ENCODE data around the gene ATP1B2.

Gene ATP1B2

GRCh38 chr17:7652388-7653356, 1.9 kb downstream of the ATP1B2 start:
- H3K9ac ChIP-seq (ENCODE audit: low read depth in 1 of 2, low read length in 2 of 2), result no peak overlapping the region
- peaks cover 35 to 41% of the 10 kb centered on the region in 2 donors for H3K27me3 ChIP-seq (ENCODE audit: control insufficient read depth in 1 of 2, insufficient read depth in 2 of 2, low read length in 2 of 2)
- H3K36me3 ChIP-seq (ENCODE audit: control insufficient read depth in 1 of 2, insufficient read depth in 2 of 2, low read length in 2 of 2), result no peaks in the 10 kb centered on the region
- no peaks in the 10 kb centered on the region for H3K9me3 ChIP-seq (ENCODE audit: control insufficient read depth in 1 of 2, low read length in 2 of 2)
- H3K4me1 ChIP-seq (ENCODE audit: control insufficient read depth in 1 of 2, insufficient read depth in 2 of 2, low read length in 2 of 2), result peaks cover 9% of the 10 kb centered on the region in 2 donors
- H3K27ac ChIP-seq (ENCODE audit: low read depth, low read length), result no peak overlapping the region
- H3K4me3 ChIP-seq (ENCODE audit: low read depth in 1 of 2, low read length in 2 of 2), result no peak overlapping the region

- H3K9ac ChIP-seq (ENCODE audit: low read depth in 1 of 2, low read length in 2 of 2), result no peak overlapping the region
- H3K27me3 ChIP-seq (ENCODE audit: control insufficient read depth in 1 of 2, insufficient read depth in 2 of 2, low read length in 2 of 2), result peaks cover 32 to 37% of the 10 kb centered on the region in 2 donors
- no peaks in the 10 kb centered on the region for H3K36me3 ChIP-seq (ENCODE audit: control insufficient read depth in 1 of 2, insufficient read depth in 2 of 2, low read length in 2 of 2)
- H3K9me3 ChIP-seq (ENCODE audit: control insufficient read depth in 1 of 2, low read length in 2 of 2), result no peaks in the 10 kb centered on the region
- H3K4me3 ChIP-seq (ENCODE audit: low read depth in 1 of 2, low read length in 2 of 2), result no peak overlapping the region
- H3K27ac ChIP-seq (ENCODE audit: low read depth, low read length), result no peak overlapping the region
- peaks cover 9% of the 10 kb centered on the region in 2 donors for H3K4me1 ChIP-seq (ENCODE audit: control insufficient read depth in 1 of 2, insufficient read depth in 2 of 2, low read length in 2 of 2)
These were observed 4.3 kb downstream of the ATP1B2 start for GRCh38 chr17:7654832-7655540.

- H3K27ac ChIP-seq (ENCODE audit: low read depth, low read length), result no peak overlapping the region
- peaks cover 29 to 34% of the 10 kb centered on the region in 2 donors for H3K27me3 ChIP-seq (ENCODE audit: control insufficient read depth in 1 of 2, insufficient read depth in 2 of 2, low read length in 2 of 2)
- H3K36me3 ChIP-seq (ENCODE audit: control insufficient read depth in 1 of 2, insufficient read depth in 2 of 2, low read length in 2 of 2), result no peaks in the 10 kb centered on the region
- no peak overlapping the region for H3K4me3 ChIP-seq (ENCODE audit: low read depth in 1 of 2, low read length in 2 of 2)
- H3K9ac ChIP-seq (ENCODE audit: low read depth in 1 of 2, low read length in 2 of 2), result no peak overlapping the region
- H3K9me3 ChIP-seq (ENCODE audit: control insufficient read depth in 1 of 2, low read length in 2 of 2), result no peaks in the 10 kb centered on the region
- H3K4me1 ChIP-seq (ENCODE audit: control insufficient read depth in 1 of 2, insufficient read depth in 2 of 2, low read length in 2 of 2), result peaks cover 5 to 6% of the 10 kb centered on the region in 2 donors
These were observed 4.8 kb downstream of the ATP1B2 start for GRCh38 chr17:7655541-7655840.

GRCh38 chr17:7656958-7657609, 6.4 kb downstream of the ATP1B2 start:
- Histone ChIP-seq H3K27me3 (ENCODE audit: control insufficient read depth in 1 of 2, insufficient read depth in 2 of 2, low read length in 2 of 2) (peaks cover 16 to 21% of the 10 kb centered on the region in 2 donors), H3K27ac (ENCODE audit: low read depth, low read length) (no peak overlapping the region), H3K4me1 (ENCODE audit: control insufficient read depth in 1 of 2, insufficient read depth in 2 of 2, low read length in 2 of 2) (no peaks in the 10 kb centered on the region), H3K4me3 (ENCODE audit: low read depth in 1 of 2, low read length in 2 of 2) (no peak overlapping the region), H3K9ac (ENCODE audit: low read depth in 1 of 2, low read length in 2 of 2) (no peak overlapping the region), H3K9me3 (ENCODE audit: control insufficient read depth in 1 of 2, low read length in 2 of 2) (no peaks in the 10 kb centered on the region), H3K36me3 (ENCODE audit: control insufficient read depth in 1 of 2, insufficient read depth in 2 of 2, low read length in 2 of 2) (no peaks in the 10 kb centered on the region)

- Histone ChIP-seq H3K27ac (ENCODE audit: low read depth, low read length) (no peak overlapping the region), H3K36me3 (ENCODE audit: control insufficient read depth in 1 of 2, insufficient read depth in 2 of 2, low read length in 2 of 2) (peaks cover 6 to 43% of the 10 kb centered on the region in 2 donors), H3K4me3 (ENCODE audit: low read depth in 1 of 2, low read length in 2 of 2) (no peak overlapping the region), H3K9me3 (ENCODE audit: control insufficient read depth in 1 of 2, low read length in 2 of 2) (no peaks in the 10 kb centered on the region), H3K4me1 (ENCODE audit: control insufficient read depth in 1 of 2, insufficient read depth in 2 of 2, low read length in 2 of 2) (no peaks in the 10 kb centered on the region), H3K27me3 (ENCODE audit: control insufficient read depth in 1 of 2, insufficient read depth in 2 of 2, low read length in 2 of 2) (no peaks in the 10 kb centered on the region), H3K9ac (ENCODE audit: low read depth in 1 of 2, low read length in 2 of 2) (no peak overlapping the region)
These were observed 17.1 kb downstream of the ATP1B2 start for GRCh38 chr17:7667656-7668406.

- Histone ChIP-seq H3K27me3 (ENCODE audit: control insufficient read depth in 1 of 2, insufficient read depth in 2 of 2, low read length in 2 of 2) (no peaks in the 10 kb centered on the region), H3K9ac (ENCODE audit: low read depth in 1 of 2, low read length in 2 of 2) (no peak overlapping the region), H3K9me3 (ENCODE audit: control insufficient read depth in 1 of 2, low read length in 2 of 2) (peaks cover 0 to 3% of the 10 kb centered on the region in 2 donors), H3K27ac (ENCODE audit: low read depth, low read length) (no peak overlapping the region), H3K4me3 (ENCODE audit: low read depth in 1 of 2, low read length in 2 of 2) (no peak overlapping the region), H3K4me1 (ENCODE audit: control insufficient read depth in 1 of 2, insufficient read depth in 2 of 2, low read length in 2 of 2) (no peaks in the 10 kb centered on the region), H3K36me3 (ENCODE audit: control insufficient read depth in 1 of 2, insufficient read depth in 2 of 2, low read length in 2 of 2) (peaks cover 10 to 47% of the 10 kb centered on the region in 2 donors)
These were observed 17.8 kb downstream of the ATP1B2 start for GRCh38 chr17:7668482-7668881.

- no peaks in the 10 kb centered on the region for H3K27me3 ChIP-seq (ENCODE audit: control insufficient read depth in 1 of 2, insufficient read depth in 2 of 2, low read length in 2 of 2)
- peaks cover 27 to 66% of the 10 kb centered on the region in 2 donors for H3K36me3 ChIP-seq (ENCODE audit: control insufficient read depth in 1 of 2, insufficient read depth in 2 of 2, low read length in 2 of 2)
- H3K9ac ChIP-seq (ENCODE audit: low read depth in 1 of 2, low read length in 2 of 2), result no peak overlapping the region
- H3K27ac ChIP-seq (ENCODE audit: low read depth, low read length), result no peak overlapping the region
- no peak overlapping the region for H3K4me3 ChIP-seq (ENCODE audit: low read depth in 1 of 2, low read length in 2 of 2)
- peaks cover 0 to 9% of the 10 kb centered on the region in 2 donors for H3K9me3 ChIP-seq (ENCODE audit: control insufficient read depth in 1 of 2, low read length in 2 of 2)
- H3K4me1 ChIP-seq (ENCODE audit: control insufficient read depth in 1 of 2, insufficient read depth in 2 of 2, low read length in 2 of 2), result no peaks in the 10 kb centered on the region
These were observed 22.5 kb downstream of the ATP1B2 start for GRCh38 chr17:7673239-7673638.

GRCh38 chr17:7674934-7675333, 24.2 kb downstream of the ATP1B2 start:
- Histone ChIP-seq H3K36me3 (ENCODE audit: control insufficient read depth in 1 of 2, insufficient read depth in 2 of 2, low read length in 2 of 2) (peaks cover 27 to 54% of the 10 kb centered on the region in 2 donors), H3K4me3 (ENCODE audit: low read depth in 1 of 2, low read length in 2 of 2) (no peak overlapping the region), H3K4me1 (ENCODE audit: control insufficient read depth in 1 of 2, insufficient read depth in 2 of 2, low read length in 2 of 2) (no peaks in the 10 kb centered on the region), H3K9ac (ENCODE audit: low read depth in 1 of 2, low read length in 2 of 2) (no peak overlapping the region), H3K27ac (ENCODE audit: low read depth, low read length) (no peak overlapping the region), H3K27me3 (ENCODE audit: control insufficient read depth in 1 of 2, insufficient read depth in 2 of 2, low read length in 2 of 2) (no peaks in the 10 kb centered on the region), H3K9me3 (ENCODE audit: control insufficient read depth in 1 of 2, low read length in 2 of 2) (peaks cover 0 to 9% of the 10 kb centered on the region in 2 donors)

GRCh38 chr17:7676533-7676932, 25.8 kb downstream of the ATP1B2 start:
- H3K9me3 ChIP-seq (ENCODE audit: control insufficient read depth in 1 of 2, low read length in 2 of 2), result peaks cover 0 to 9% of the 10 kb centered on the region in 2 donors
- H3K27ac ChIP-seq (ENCODE audit: low read depth, low read length), result no peak overlapping the region
- H3K9ac ChIP-seq (ENCODE audit: low read depth in 1 of 2, low read length in 2 of 2), result no peak overlapping the region
- H3K27me3 ChIP-seq (ENCODE audit: control insufficient read depth in 1 of 2, insufficient read depth in 2 of 2, low read length in 2 of 2), result no peaks in the 10 kb centered on the region
- H3K36me3 ChIP-seq (ENCODE audit: control insufficient read depth in 1 of 2, insufficient read depth in 2 of 2, low read length in 2 of 2), result peaks cover 21 to 38% of the 10 kb centered on the region in 2 donors
- H3K4me3 ChIP-seq (ENCODE audit: low read depth in 1 of 2, low read length in 2 of 2), result no peak overlapping the region
- H3K4me1 ChIP-seq (ENCODE audit: control insufficient read depth in 1 of 2, insufficient read depth in 2 of 2, low read length in 2 of 2), result no peaks in the 10 kb centered on the region
